OCI-LY3 (cell line): ENCODE data around the gene SRPRA.

Experiments used
- EZH2phosphoT487 ChIP-seq: fragments of 200-600 bp; shearing (Covaris generic); IDR thresholded peaks from 2 replicates; pipeline ENCODE4 v1.6.1; 2018; ENCODE audit warnings: antibody characterized with exemption, mixed run types, low read depth
- TF ChIP-seq, protein P1 (sequence below): fragments of 200-600, 300-600 bp; sonication (generic); IDR thresholded peaks from 2 replicates; pipeline ENCODE4 v1.5.1; 2014; ENCODE audit warnings: antibody characterized with exemption, low read length, low read depth

DNA sequence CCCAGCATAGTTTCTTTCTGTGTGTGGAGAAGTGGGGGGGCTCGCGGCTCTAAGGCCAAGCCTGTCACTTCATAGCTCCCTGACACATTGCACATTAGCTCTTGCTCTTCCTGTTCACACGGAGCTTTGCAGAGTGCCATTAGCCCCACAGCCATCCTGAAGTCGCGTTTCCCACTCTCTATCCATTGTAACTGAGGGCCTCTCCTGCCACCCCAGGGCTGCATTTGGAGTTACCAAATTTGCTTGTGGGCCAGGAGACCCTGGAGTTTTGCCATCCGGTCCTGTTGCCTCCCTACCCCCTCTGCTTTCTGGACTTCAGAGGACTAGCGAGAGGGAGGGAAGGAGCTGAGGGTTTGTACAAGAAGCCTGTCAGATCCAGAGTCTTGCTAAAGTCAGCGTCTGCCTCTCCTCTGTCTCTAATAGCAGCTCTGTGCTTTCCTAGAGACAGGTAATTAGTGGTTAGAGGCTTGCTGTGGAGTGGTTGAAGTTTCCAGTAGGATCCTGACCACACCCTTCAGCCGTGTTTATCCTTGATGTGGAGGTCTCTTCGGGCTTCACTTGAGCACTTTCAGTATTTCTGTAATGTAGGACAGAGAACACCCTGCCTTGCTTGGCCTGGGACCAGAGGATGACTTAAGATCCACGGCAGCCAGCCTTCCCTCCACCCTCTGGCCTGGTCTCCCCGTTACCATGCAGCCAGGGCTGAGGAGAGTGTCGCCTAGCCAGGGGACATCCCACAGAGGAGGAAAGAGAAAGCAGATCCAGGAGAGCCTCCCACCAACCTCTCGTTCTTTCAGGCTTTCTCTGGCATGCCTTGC lies 49.3 kb upstream of the SRPRA start:
- TF ChIP-seq, protein P1, sequence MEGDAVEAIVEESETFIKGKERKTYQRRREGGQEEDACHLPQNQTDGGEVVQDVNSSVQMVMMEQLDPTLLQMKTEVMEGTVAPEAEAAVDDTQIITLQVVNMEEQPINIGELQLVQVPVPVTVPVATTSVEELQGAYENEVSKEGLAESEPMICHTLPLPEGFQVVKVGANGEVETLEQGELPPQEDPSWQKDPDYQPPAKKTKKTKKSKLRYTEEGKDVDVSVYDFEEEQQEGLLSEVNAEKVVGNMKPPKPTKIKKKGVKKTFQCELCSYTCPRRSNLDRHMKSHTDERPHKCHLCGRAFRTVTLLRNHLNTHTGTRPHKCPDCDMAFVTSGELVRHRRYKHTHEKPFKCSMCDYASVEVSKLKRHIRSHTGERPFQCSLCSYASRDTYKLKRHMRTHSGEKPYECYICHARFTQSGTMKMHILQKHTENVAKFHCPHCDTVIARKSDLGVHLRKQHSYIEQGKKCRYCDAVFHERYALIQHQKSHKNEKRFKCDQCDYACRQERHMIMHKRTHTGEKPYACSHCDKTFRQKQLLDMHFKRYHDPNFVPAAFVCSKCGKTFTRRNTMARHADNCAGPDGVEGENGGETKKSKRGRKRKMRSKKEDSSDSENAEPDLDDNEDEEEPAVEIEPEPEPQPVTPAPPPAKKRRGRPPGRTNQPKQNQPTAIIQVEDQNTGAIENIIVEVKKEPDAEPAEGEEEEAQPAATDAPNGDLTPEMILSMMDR: no peak
- TF ChIP-seq EZH2phosphoT487: no peak
